Measurements from ENCODE around the gene AURKAIP1.

The AURKAIP1 gene

GRCh38 chr1:1345384-1345783 is 29.6 kb downstream of the AURKAIP1 start:
- Histone ChIP-seq H3K4me3 (ENCODE audit: low read length) (no peak overlapping the region), H4K5ac (ENCODE audit: low read length) (no peak overlapping the region), H2AK5ac (ENCODE audit: low read length) (no peak overlapping the region), H3K36me3 (ENCODE audit: control insufficient read depth, insufficient read depth, low read length) (peaks cover 7% of the 10 kb centered on the region), H3K4me1 (ENCODE audit: control insufficient read depth, low read depth, low read length) (peaks cover 2% of the 10 kb centered on the region), H3K18ac (ENCODE audit: low read length) (no peak overlapping the region), H3K23ac (ENCODE audit: low read length) (no peak overlapping the region), H3K79me1 (ENCODE audit: low read length) (peaks cover 13% of the 10 kb centered on the region), H3K9ac (ENCODE audit: low read length) (no peak overlapping the region), H2BK5ac (ENCODE audit: low read length) (no peak overlapping the region), H3K27me3 (ENCODE audit: insufficient read depth, low read length, poor library complexity) (no peaks in the 10 kb centered on the region), H3K27ac (ENCODE audit: low read depth, low read length) (no peak overlapping the region), H3K4me2 (ENCODE audit: low read length) (no peak overlapping the region), H3K79me2 (ENCODE audit: control insufficient read depth, insufficient read depth, low read length) (peaks cover 16% of the 10 kb centered on the region), H3K4ac (ENCODE audit: low read depth, low read length) (no peak overlapping the region), H2BK120ac (ENCODE audit: low read depth, low read length) (no peak overlapping the region), H3K56ac (ENCODE audit: low read length) (no peak overlapping the region), H4K8ac (ENCODE audit: low read depth, low read length) (no peak overlapping the region), H2BK15ac (replicated peaks; ENCODE audit: low read depth) (no peak overlapping the region)
- no CpG with 5 or more reads among the region's 16 CpGs for WGBS (ENCODE audit: extremely low coverage, insufficient coverage, low lambda C conversion rate)
- DNase-seq = no peak

GRCh38 chr1:1344655-1345361 is 30.2 kb downstream of the AURKAIP1 start:
- H3K79me1 ChIP-seq (ENCODE audit: low read length) = peaks cover 13% of the 10 kb centered on the region
- H3K4ac ChIP-seq (ENCODE audit: low read depth, low read length) = no peak overlapping the region
- no peak overlapping the region for H3K23ac ChIP-seq (ENCODE audit: low read length)
- H3K4me1 ChIP-seq (ENCODE audit: control insufficient read depth, low read depth, low read length) = peaks cover 2% of the 10 kb centered on the region
- no peak overlapping the region for H3K18ac ChIP-seq (ENCODE audit: low read length)
- H4K8ac ChIP-seq (ENCODE audit: low read depth, low read length) = no peak overlapping the region
- peaks cover 16% of the 10 kb centered on the region for H3K79me2 ChIP-seq (ENCODE audit: control insufficient read depth, insufficient read depth, low read length)
- peaks cover 7% of the 10 kb centered on the region for H3K36me3 ChIP-seq (ENCODE audit: control insufficient read depth, insufficient read depth, low read length)
- no peak overlapping the region for H2BK15ac ChIP-seq (replicated peaks; ENCODE audit: low read depth)
- H2BK5ac ChIP-seq (ENCODE audit: low read length) = no peak overlapping the region
- no peak overlapping the region for H3K56ac ChIP-seq (ENCODE audit: low read length)
- no CpG with 5 or more reads among the region's 15 CpGs for WGBS (ENCODE audit: extremely low coverage, insufficient coverage, low lambda C conversion rate)
- no peak overlapping the region for H3K27ac ChIP-seq (ENCODE audit: low read depth, low read length)
- H3K4me2 ChIP-seq (ENCODE audit: low read length) = no peak overlapping the region
- no peak overlapping the region for H3K4me3 ChIP-seq (ENCODE audit: low read length)
- no peak overlapping the region for H4K5ac ChIP-seq (ENCODE audit: low read length)
- H2BK120ac ChIP-seq (ENCODE audit: low read depth, low read length) = no peak overlapping the region
- DNase-seq = no peak
- no peak overlapping the region for H3K9ac ChIP-seq (ENCODE audit: low read length)
- no peak overlapping the region for H2AK5ac ChIP-seq (ENCODE audit: low read length)
- H3K27me3 ChIP-seq (ENCODE audit: insufficient read depth, low read length, poor library complexity) = no peaks in the 10 kb centered on the region

- H3K4me1 ChIP-seq (ENCODE audit: control insufficient read depth, low read depth, low read length) = peaks cover 2% of the 10 kb centered on the region
- peaks cover 7% of the 10 kb centered on the region for H3K36me3 ChIP-seq (ENCODE audit: control insufficient read depth, insufficient read depth, low read length)
- WGBS (ENCODE audit: extremely low coverage, insufficient coverage, low lambda C conversion rate) = no CpG with 5 or more reads among the region's 24 CpGs
- H4K8ac ChIP-seq (ENCODE audit: low read depth, low read length) = no peak overlapping the region
- peaks cover 16% of the 10 kb centered on the region for H3K79me2 ChIP-seq (ENCODE audit: control insufficient read depth, insufficient read depth, low read length)
- H2AK5ac ChIP-seq (ENCODE audit: low read length) = no peak overlapping the region
- no peak overlapping the region for H2BK5ac ChIP-seq (ENCODE audit: low read length)
- H3K56ac ChIP-seq (ENCODE audit: low read length) = no peak overlapping the region
- H3K27me3 ChIP-seq (ENCODE audit: insufficient read depth, low read length, poor library complexity) = no peaks in the 10 kb centered on the region
- H3K9ac ChIP-seq (ENCODE audit: low read length) = no peak overlapping the region
- H2BK120ac ChIP-seq (ENCODE audit: low read depth, low read length) = no peak overlapping the region
- H4K5ac ChIP-seq (ENCODE audit: low read length) = no peak overlapping the region
- no peak overlapping the region for H3K27ac ChIP-seq (ENCODE audit: low read depth, low read length)
- H3K4ac ChIP-seq (ENCODE audit: low read depth, low read length) = no peak overlapping the region
- DNase-seq = no peak
- no peak overlapping the region for H2BK15ac ChIP-seq (replicated peaks; ENCODE audit: low read depth)
- H3K23ac ChIP-seq (ENCODE audit: low read length) = no peak overlapping the region
- H3K4me3 ChIP-seq (ENCODE audit: low read length) = no peak overlapping the region
- H3K4me2 ChIP-seq (ENCODE audit: low read length) = no peak overlapping the region
- H3K79me1 ChIP-seq (ENCODE audit: low read length) = peaks cover 13% of the 10 kb centered on the region
- H3K18ac ChIP-seq (ENCODE audit: low read length) = no peak overlapping the region
Measured at GRCh38 chr1:1343811-1344421, 31.1 kb downstream of the AURKAIP1 start.

- Histone ChIP-seq H3K4ac (ENCODE audit: low read depth, low read length) (no peak overlapping the region), H3K18ac (ENCODE audit: low read length) (no peak overlapping the region), H3K4me2 (ENCODE audit: low read length) (no peak overlapping the region), H4K8ac (ENCODE audit: low read depth, low read length) (no peak overlapping the region), H3K9ac (ENCODE audit: low read length) (no peak overlapping the region), H3K79me1 (ENCODE audit: low read length) (peaks cover 13% of the 10 kb centered on the region), H3K4me3 (ENCODE audit: low read length) (no peak overlapping the region), H2BK15ac (replicated peaks; ENCODE audit: low read depth) (no peak overlapping the region), H3K27me3 (ENCODE audit: insufficient read depth, low read length, poor library complexity) (no peaks in the 10 kb centered on the region), H3K36me3 (ENCODE audit: control insufficient read depth, insufficient read depth, low read length) (peaks cover 7% of the 10 kb centered on the region), H3K56ac (ENCODE audit: low read length) (no peak overlapping the region), H2BK120ac (ENCODE audit: low read depth, low read length) (no peak overlapping the region), H2BK5ac (ENCODE audit: low read length) (no peak overlapping the region), H2AK5ac (ENCODE audit: low read length) (no peak overlapping the region), H3K4me1 (ENCODE audit: control insufficient read depth, low read depth, low read length) (peaks cover 1% of the 10 kb centered on the region), H3K79me2 (ENCODE audit: control insufficient read depth, insufficient read depth, low read length) (peaks cover 15% of the 10 kb centered on the region), H3K27ac (ENCODE audit: low read depth, low read length) (no peak overlapping the region), H3K23ac (ENCODE audit: low read length) (no peak overlapping the region), H4K5ac (ENCODE audit: low read length) (no peak overlapping the region)
- no CpG with 5 or more reads among the region's 18 CpGs for WGBS (ENCODE audit: extremely low coverage, insufficient coverage, low lambda C conversion rate)
- no peak for DNase-seq
Measured at GRCh38 chr1:1342584-1343115, 32.4 kb downstream of the AURKAIP1 start.

GRCh38 chr1:1342061-1342562 is 32.9 kb downstream of the AURKAIP1 start:
- H2BK15ac ChIP-seq (replicated peaks; ENCODE audit: low read depth) = no peak overlapping the region
- H3K27ac ChIP-seq (ENCODE audit: low read depth, low read length) = no peak overlapping the region
- peaks cover 7% of the 10 kb centered on the region for H3K36me3 ChIP-seq (ENCODE audit: control insufficient read depth, insufficient read depth, low read length)
- H2AK5ac ChIP-seq (ENCODE audit: low read length) = no peak overlapping the region
- no peak overlapping the region for H2BK120ac ChIP-seq (ENCODE audit: low read depth, low read length)
- H3K56ac ChIP-seq (ENCODE audit: low read length) = no peak overlapping the region
- H3K4me2 ChIP-seq (ENCODE audit: low read length) = no peak overlapping the region
- H3K27me3 ChIP-seq (ENCODE audit: insufficient read depth, low read length, poor library complexity) = no peaks in the 10 kb centered on the region
- whole genome bisulfite sequencing (ENCODE audit: extremely low coverage, insufficient coverage, low lambda C conversion rate) = no CpG with 5 or more reads among the region's 28 CpGs
- H3K4ac ChIP-seq (ENCODE audit: low read depth, low read length) = no peak overlapping the region
- H3K4me3 ChIP-seq (ENCODE audit: low read length) = no peak overlapping the region
- H3K79me2 ChIP-seq (ENCODE audit: control insufficient read depth, insufficient read depth, low read length) = peaks cover 12% of the 10 kb centered on the region
- DNase-seq = no peak
- H3K4me1 ChIP-seq (ENCODE audit: control insufficient read depth, low read depth, low read length) = no peaks in the 10 kb centered on the region
- no peak overlapping the region for H3K23ac ChIP-seq (ENCODE audit: low read length)
- no peak overlapping the region for H2BK5ac ChIP-seq (ENCODE audit: low read length)
- H4K5ac ChIP-seq (ENCODE audit: low read length) = no peak overlapping the region
- H4K8ac ChIP-seq (ENCODE audit: low read depth, low read length) = no peak overlapping the region
- H3K9ac ChIP-seq (ENCODE audit: low read length) = no peak overlapping the region
- H3K18ac ChIP-seq (ENCODE audit: low read length) = no peak overlapping the region
- H3K79me1 ChIP-seq (ENCODE audit: low read length) = peaks cover 11% of the 10 kb centered on the region
